Glutamatergic neuron (in vitro differentiated cells): ENCODE data around the gene COX20. TPM values are rescaled to one million over a fixed set of nuclear protein-coding genes. Genes with fewer than 3 reads are reported as not detected.
"Not testable (repeated sequence)": the region's sequence is repeated elsewhere in the genome, so short reads cannot be mapped to it uniquely, and the experiment has no call there.

Source experiments
- DNase-seq: peaks from one replicate; pipeline ENCODE4 v3.0.0; 2022
- H3K27ac Mint-ChIP-seq: one replicate; pipeline ENCODE4 v1.8.0; 2020; ENCODE audit warnings: mild to moderate bottlenecking, mixed read lengths, inconsistent platforms; ENCODE audit not compliant: unreplicated experiment
- H3K27me3 Mint-ChIP-seq: one replicate; pipeline ENCODE4 v1.8.0; 2020; ENCODE audit warnings: mild to moderate bottlenecking, moderate library complexity, mixed read lengths, inconsistent platforms; ENCODE audit not compliant: unreplicated experiment
- H3K36me3 Mint-ChIP-seq: one replicate; pipeline ENCODE4 v1.8.0; 2020; ENCODE audit warnings: mild to moderate bottlenecking, mixed read lengths, inconsistent platforms; ENCODE audit not compliant: unreplicated experiment
- H3K4me1 Mint-ChIP-seq: one replicate; pipeline ENCODE4 v1.8.0; 2020; ENCODE audit warnings: mild to moderate bottlenecking, low read depth, mixed read lengths, inconsistent platforms; ENCODE audit not compliant: unreplicated experiment
- H3K4me3 Mint-ChIP-seq: one replicate; pipeline ENCODE4 v1.8.0; 2020; ENCODE audit warnings: mild to moderate bottlenecking, mixed read lengths, inconsistent platforms; ENCODE audit not compliant: unreplicated experiment
- H3K9me3 Mint-ChIP-seq: one replicate; pipeline ENCODE4 v1.8.0; 2020; ENCODE audit warnings: mild to moderate bottlenecking, moderate library complexity, mixed read lengths, inconsistent platforms; ENCODE audit not compliant: unreplicated experiment
- CTCF ChIP-seq: fragments of 200-600 bp; sonication (generic); IDR thresholded peaks from one replicate; pipeline ENCODE4 v1.5.0; 2021; ENCODE audit not compliant: partially characterized antibody, unreplicated experiment
- total RNA-seq: library from RNA; stranded (reverse); fragmentation: NEBNext Ultra II Directional; extraction: Animal tissue kit (Norgen Biotek cat#: 25700); gene quantifications from one replicate; pipeline ENCODE4 v1.2.1, GENCODE V29; 2021; ENCODE audit not compliant: unreplicated experiment

COX20 gene
- total RNA-seq, 1 donor from 2014 or later, result 35.3 TPM

DNA sequence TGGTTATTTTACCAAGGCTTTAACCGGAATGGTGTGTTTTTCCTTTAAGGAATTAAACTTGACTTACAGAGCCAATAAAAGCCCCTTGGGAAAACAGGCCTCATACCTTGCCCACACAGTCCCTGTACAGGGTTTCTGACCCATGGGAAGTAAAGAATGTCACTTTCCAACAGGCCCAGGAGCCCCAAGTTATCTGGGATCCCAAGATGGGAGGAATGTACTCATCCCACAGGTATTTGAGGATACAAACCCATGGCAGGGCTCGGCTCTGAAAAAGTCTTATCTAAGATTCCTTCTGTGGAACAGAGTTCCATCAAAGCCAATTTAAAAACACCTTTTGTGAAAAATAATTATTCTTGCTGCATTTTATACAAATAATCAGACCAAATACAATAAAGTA, 15.3 kb upstream of the COX20 start:
- Mint-ChIP-seq H3K4me3 (no peak overlapping the region), H3K27ac (no peak overlapping the region), H3K36me3 (no peaks in the 10 kb centered on the region), H3K4me1 (no peaks in the 10 kb centered on the region), H3K27me3 (no peaks in the 10 kb centered on the region), H3K9me3 (no peaks in the 10 kb centered on the region)
- TF ChIP-seq CTCF, result no peak
- no peak for DNase-seq

DNA sequence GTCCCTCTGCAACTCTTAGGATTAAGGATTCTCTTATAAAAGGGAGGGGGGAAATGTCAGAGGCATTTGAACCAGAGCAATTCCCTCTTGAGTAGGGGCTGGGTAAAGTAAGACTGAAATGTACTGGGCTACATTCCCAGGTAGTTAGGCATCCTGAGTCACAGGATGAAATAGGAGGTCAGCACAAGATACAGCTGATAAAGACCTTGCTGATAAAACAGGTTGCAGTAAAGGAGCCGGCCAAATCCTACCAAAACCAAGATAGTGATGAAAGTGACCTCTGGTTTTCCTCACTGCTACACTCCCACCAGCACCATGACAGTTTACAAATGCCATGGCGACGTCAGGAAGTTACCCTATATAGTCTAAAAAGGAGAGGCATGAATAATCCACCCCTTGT, 14.3 kb upstream of the COX20 start:
- no peaks in the 10 kb centered on the region for H3K9me3 Mint-ChIP-seq
- no peaks in the 10 kb centered on the region for H3K36me3 Mint-ChIP-seq
- H3K4me1 Mint-ChIP-seq, result no peaks in the 10 kb centered on the region
- H3K27ac Mint-ChIP-seq, result no peak overlapping the region
- H3K27me3 Mint-ChIP-seq, result no peaks in the 10 kb centered on the region
- TF ChIP-seq CTCF, result no peak
- H3K4me3 Mint-ChIP-seq, result no peak overlapping the region
- DNase-seq, result no peak

- no peak for DNase-seq
- TF ChIP-seq CTCF, result no peak
- Mint-ChIP-seq H3K36me3 (no peaks in the 10 kb centered on the region), H3K27ac (no peak overlapping the region), H3K4me3 (no peak overlapping the region), H3K4me1 (no peaks in the 10 kb centered on the region), H3K9me3 (no peaks in the 10 kb centered on the region), H3K27me3 (no peaks in the 10 kb centered on the region)
Observed at GRCh38 chr1:244822878-244823277, 12.6 kb upstream of the COX20 start.

GRCh38 chr1:244826712-244827111, 8.7 kb upstream of the COX20 start:
- TF ChIP-seq CTCF, result no peak
- Mint-ChIP-seq H3K36me3 (no peaks in the 10 kb centered on the region), H3K4me3 (no peak overlapping the region), H3K9me3 (no peaks in the 10 kb centered on the region), H3K27ac (no peak overlapping the region), H3K4me1 (no peaks in the 10 kb centered on the region), H3K27me3 (peaks cover 1% of the 10 kb centered on the region)
- no peak for DNase-seq

GRCh38 chr1:244830639-244831038, 4.8 kb upstream of the COX20 start:
- H3K27me3 Mint-ChIP-seq, result peaks cover 10% of the 10 kb centered on the region
- H3K4me3 Mint-ChIP-seq, result no peak overlapping the region
- H3K27ac Mint-ChIP-seq, result no peak overlapping the region
- TF ChIP-seq CTCF, result no peak
- peaks cover 12% of the 10 kb centered on the region for H3K9me3 Mint-ChIP-seq
- peaks cover 2% of the 10 kb centered on the region for H3K4me1 Mint-ChIP-seq
- no peak for DNase-seq
- no peaks in the 10 kb centered on the region for H3K36me3 Mint-ChIP-seq

GRCh38 chr1:244833260-244833659, 2.2 kb upstream of the COX20 start:
- Mint-ChIP-seq H3K27me3 (peaks cover 13% of the 10 kb centered on the region), H3K9me3 (peaks cover 16% of the 10 kb centered on the region), H3K4me1 (peaks cover 11% of the 10 kb centered on the region)
- H3K27ac Mint-ChIP-seq, H3K4me3 Mint-ChIP-seq, H3K36me3 Mint-ChIP-seq, DNase-seq: not testable (repeated sequence)
